Measurements from ENCODE around the gene FOXD2. TPM values are rescaled to one million over a fixed set of nuclear protein-coding genes. Genes with fewer than 3 reads are reported as not detected.
A peak's percentile ranks its signal among the peaks of the same experiment; 100 is the strongest.

Gene FOXD2
- total RNA-seq (ENCODE audit: unreplicated experiment) = 0.15 TPM
- long read RNA-seq = 0 reads

DNA sequence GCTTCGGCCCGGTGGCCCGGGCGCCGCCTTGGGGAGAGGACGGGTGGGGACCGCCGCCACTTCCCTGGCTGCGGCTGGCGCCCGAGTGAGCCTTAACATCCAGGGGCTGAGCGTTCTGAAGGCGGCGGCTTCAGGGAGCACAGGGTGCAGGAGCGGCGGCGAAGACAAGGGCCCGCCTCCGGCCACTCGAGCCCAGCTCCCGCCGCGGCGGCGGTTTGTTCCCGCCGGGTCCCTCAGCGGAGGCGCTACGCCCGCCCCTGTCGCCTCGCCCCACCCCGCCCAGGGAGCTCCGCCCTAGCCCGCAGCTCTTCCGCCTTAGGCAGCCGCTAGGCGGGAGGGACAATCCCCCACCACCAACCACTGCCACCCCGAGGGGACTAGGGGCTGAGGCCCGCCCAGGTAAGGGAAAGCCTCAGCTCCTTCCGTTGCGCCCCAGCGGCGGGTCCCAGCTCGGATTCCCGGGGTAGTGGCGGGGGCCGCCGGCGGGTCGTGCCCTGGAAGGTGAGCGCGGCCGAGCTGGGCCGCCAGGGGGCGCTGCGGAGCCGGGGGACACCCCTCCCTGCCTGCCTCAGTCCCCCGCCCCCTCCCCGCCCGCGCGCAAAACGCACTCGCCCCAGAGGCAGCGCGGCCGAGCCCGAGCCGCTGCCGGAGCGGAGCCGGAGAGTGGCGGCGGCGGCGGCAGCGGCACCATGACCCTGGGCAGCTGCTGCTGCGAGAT, at the start of gene FOXD2:
FOXD2 (plus strand) TSS at position 598 of the 718 bp plus-strand sequence; CDS start at position 690, 92 bp downstream.
- DNase-seq (ENCODE audit: low spot score) = peak; percentile 93
- peaks cover 26% of the 10 kb centered on the region for H3K4me1 Mint-ChIP-seq (ENCODE audit: unreplicated experiment)
- H3K27ac Mint-ChIP-seq (ENCODE audit: unreplicated experiment) = no peak within 1 kb of the TSS
- H3K9me3 Mint-ChIP-seq (ENCODE audit: unreplicated experiment) = no peaks in the 10 kb centered on the region
- H3K27me3 Mint-ChIP-seq (ENCODE audit: unreplicated experiment) = peaks cover 19% of the 10 kb centered on the region
- peak within 1 kb of the TSS; percentile 87 for H3K4me3 Mint-ChIP-seq (ENCODE audit: unreplicated experiment)
- H3K36me3 Mint-ChIP-seq (ENCODE audit: low read depth, unreplicated experiment) = no peaks in the 10 kb centered on the region
- TF ChIP-seq, protein P1, sequence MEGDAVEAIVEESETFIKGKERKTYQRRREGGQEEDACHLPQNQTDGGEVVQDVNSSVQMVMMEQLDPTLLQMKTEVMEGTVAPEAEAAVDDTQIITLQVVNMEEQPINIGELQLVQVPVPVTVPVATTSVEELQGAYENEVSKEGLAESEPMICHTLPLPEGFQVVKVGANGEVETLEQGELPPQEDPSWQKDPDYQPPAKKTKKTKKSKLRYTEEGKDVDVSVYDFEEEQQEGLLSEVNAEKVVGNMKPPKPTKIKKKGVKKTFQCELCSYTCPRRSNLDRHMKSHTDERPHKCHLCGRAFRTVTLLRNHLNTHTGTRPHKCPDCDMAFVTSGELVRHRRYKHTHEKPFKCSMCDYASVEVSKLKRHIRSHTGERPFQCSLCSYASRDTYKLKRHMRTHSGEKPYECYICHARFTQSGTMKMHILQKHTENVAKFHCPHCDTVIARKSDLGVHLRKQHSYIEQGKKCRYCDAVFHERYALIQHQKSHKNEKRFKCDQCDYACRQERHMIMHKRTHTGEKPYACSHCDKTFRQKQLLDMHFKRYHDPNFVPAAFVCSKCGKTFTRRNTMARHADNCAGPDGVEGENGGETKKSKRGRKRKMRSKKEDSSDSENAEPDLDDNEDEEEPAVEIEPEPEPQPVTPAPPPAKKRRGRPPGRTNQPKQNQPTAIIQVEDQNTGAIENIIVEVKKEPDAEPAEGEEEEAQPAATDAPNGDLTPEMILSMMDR (IDR thresholded peaks at IDR 0.05; ENCODE audit: unreplicated experiment) = peak; percentile 100

GRCh38 chr1:47388891-47389238, 49.0 kb upstream of the FOXD2 start:
- peak; percentile 82 for DNase-seq (ENCODE audit: low spot score)
- TF ChIP-seq, protein P1 (IDR thresholded peaks at IDR 0.05; ENCODE audit: unreplicated experiment) = peak; percentile 71
- H3K27me3 Mint-ChIP-seq (ENCODE audit: unreplicated experiment) = peaks cover 5% of the 10 kb centered on the region

DNA sequence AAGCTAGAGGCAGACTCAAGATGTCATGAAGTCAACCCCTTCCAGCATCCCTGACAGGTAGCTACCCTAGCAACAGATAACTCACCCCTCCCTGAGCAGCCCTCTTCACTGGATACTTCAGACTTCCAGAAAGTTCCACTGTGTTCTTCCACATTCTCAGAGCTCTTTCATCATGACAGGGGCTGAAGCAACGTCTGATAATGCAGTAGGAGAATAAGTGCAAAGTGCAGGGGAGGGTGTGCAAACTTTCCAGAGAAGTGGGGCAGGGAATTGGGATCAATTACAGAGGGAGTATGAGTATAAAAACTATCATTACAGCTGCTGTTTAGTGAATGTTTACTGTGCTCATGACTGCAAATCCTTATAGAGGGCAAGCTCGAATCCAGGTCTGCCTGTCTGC, 48.1 kb upstream of the FOXD2 start:
- TF ChIP-seq, protein P1 (IDR thresholded peaks at IDR 0.05; ENCODE audit: unreplicated experiment) = no peak
- peaks cover 5% of the 10 kb centered on the region for H3K27me3 Mint-ChIP-seq (ENCODE audit: unreplicated experiment)
- H3K4me1 Mint-ChIP-seq (ENCODE audit: unreplicated experiment) = peaks cover 3% of the 10 kb centered on the region
- no peaks in the 10 kb centered on the region for H3K9me3 Mint-ChIP-seq (ENCODE audit: unreplicated experiment)
- DNase-seq (ENCODE audit: low spot score) = no peak
- H3K36me3 Mint-ChIP-seq (ENCODE audit: low read depth, unreplicated experiment) = peaks cover 4% of the 10 kb centered on the region
- H3K4me3 Mint-ChIP-seq (ENCODE audit: unreplicated experiment) = no peak overlapping the region
- no peak overlapping the region for H3K27ac Mint-ChIP-seq (ENCODE audit: unreplicated experiment)

More at GRCh38 chr1:47388891-47389238, 49.0 kb upstream of the FOXD2 start:
- H3K9me3 Mint-ChIP-seq (ENCODE audit: unreplicated experiment) = no peaks in the 10 kb centered on the region
- H3K27ac Mint-ChIP-seq (ENCODE audit: unreplicated experiment) = no peak overlapping the region
- H3K36me3 Mint-ChIP-seq (ENCODE audit: low read depth, unreplicated experiment) = peaks cover 4% of the 10 kb centered on the region
- H3K4me3 Mint-ChIP-seq (ENCODE audit: unreplicated experiment) = no peak overlapping the region
- H3K4me1 Mint-ChIP-seq (ENCODE audit: unreplicated experiment) = peaks cover 3% of the 10 kb centered on the region

- H3K27me3 Mint-ChIP-seq (ENCODE audit: unreplicated experiment) = peaks cover 4% of the 10 kb centered on the region
- DNase-seq (ENCODE audit: low spot score) = no peak
- TF ChIP-seq, protein P1 (IDR thresholded peaks at IDR 0.05; ENCODE audit: unreplicated experiment) = no peak
- H3K9me3 Mint-ChIP-seq (ENCODE audit: unreplicated experiment) = no peaks in the 10 kb centered on the region
- peaks cover 3% of the 10 kb centered on the region for H3K4me1 Mint-ChIP-seq (ENCODE audit: unreplicated experiment)
- H3K4me3 Mint-ChIP-seq (ENCODE audit: unreplicated experiment) = no peak overlapping the region
- H3K36me3 Mint-ChIP-seq (ENCODE audit: low read depth, unreplicated experiment) = peaks cover 4% of the 10 kb centered on the region
- no peak overlapping the region for H3K27ac Mint-ChIP-seq (ENCODE audit: unreplicated experiment)
These were observed 47.0 kb upstream of the FOXD2 start for GRCh38 chr1:47390843-47391242.

GRCh38 chr1:47393141-47393540, 44.7 kb upstream of the FOXD2 start:
- Mint-ChIP-seq H3K9me3 (ENCODE audit: unreplicated experiment) (no peaks in the 10 kb centered on the region), H3K36me3 (ENCODE audit: low read depth, unreplicated experiment) (peaks cover 4% of the 10 kb centered on the region), H3K4me1 (ENCODE audit: unreplicated experiment) (peaks cover 3% of the 10 kb centered on the region), H3K4me3 (ENCODE audit: unreplicated experiment) (no peak overlapping the region), H3K27me3 (ENCODE audit: unreplicated experiment) (peaks cover 2% of the 10 kb centered on the region), H3K27ac (ENCODE audit: unreplicated experiment) (no peak overlapping the region)
- DNase-seq (ENCODE audit: low spot score) = no peak
- TF ChIP-seq, protein P1 (IDR thresholded peaks at IDR 0.05; ENCODE audit: unreplicated experiment) = no peak
